NCI-H524 treated with DMSO at 0.1 percent for 48 hours (cell line): ENCODE measurements around the gene ZBTB40.

ENCODE experiments used
- DNase-seq: peaks from one replicate; lab custom pipeline; 2025; lab: John Stamatoyannopoulos, UW

ZBTB40 gene, protein sequence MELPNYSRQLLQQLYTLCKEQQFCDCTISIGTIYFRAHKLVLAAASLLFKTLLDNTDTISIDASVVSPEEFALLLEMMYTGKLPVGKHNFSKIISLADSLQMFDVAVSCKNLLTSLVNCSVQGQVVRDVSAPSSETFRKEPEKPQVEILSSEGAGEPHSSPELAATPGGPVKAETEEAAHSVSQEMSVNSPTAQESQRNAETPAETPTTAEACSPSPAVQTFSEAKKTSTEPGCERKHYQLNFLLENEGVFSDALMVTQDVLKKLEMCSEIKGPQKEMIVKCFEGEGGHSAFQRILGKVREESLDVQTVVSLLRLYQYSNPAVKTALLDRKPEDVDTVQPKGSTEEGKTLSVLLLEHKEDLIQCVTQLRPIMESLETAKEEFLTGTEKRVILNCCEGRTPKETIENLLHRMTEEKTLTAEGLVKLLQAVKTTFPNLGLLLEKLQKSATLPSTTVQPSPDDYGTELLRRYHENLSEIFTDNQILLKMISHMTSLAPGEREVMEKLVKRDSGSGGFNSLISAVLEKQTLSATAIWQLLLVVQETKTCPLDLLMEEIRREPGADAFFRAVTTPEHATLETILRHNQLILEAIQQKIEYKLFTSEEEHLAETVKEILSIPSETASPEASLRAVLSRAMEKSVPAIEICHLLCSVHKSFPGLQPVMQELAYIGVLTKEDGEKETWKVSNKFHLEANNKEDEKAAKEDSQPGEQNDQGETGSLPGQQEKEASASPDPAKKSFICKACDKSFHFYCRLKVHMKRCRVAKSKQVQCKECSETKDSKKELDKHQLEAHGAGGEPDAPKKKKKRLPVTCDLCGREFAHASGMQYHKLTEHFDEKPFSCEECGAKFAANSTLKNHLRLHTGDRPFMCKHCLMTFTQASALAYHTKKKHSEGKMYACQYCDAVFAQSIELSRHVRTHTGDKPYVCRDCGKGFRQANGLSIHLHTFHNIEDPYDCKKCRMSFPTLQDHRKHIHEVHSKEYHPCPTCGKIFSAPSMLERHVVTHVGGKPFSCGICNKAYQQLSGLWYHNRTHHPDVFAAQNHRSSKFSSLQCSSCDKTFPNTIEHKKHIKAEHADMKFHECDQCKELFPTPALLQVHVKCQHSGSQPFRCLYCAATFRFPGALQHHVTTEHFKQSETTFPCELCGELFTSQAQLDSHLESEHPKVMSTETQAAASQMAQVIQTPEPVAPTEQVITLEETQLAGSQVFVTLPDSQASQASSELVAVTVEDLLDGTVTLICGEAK

DNA sequence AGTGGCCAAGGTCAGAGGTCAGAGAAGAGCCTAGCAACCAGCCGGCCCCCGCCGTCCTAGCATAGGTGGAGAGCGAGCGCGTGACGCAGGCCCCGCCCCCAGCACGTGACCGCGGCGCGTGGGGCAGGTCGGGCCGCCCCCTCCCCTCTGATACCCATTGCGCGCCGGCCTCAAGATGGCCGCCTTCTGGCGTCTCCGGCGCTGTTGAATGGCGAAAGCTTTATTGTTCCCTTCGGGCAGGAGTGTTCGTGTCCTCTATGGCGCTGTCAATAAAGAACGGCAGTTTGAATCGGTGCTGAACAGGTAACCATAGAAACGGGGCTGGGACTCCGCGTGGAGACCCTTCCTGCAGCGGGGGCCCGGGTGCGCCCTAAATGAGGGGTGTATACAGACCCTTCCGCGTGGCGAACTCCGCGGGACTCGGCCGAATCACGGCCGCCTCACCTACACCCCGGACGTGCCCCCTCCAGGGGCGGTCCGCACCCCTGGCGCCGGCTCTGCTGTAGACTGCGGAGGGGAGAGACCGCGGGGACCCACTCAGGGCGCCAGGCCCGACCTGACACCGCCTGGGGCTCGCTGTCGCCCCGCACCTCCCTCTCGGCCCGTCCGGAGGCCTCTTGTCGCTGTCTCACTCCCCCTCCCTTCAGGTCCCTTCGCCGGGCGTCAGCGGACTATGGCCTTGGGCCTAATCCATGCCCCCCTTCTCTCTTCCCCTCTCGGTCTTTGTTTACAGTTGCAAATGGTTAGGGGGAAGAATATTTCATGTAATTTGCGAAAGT, at the start of gene ZBTB40:
TSS of gene ZBTB40 (plus strand) at position 150 of the 779 bp plus-strand sequence. CDS start 38,098 bp downstream, outside the sequence.
- peak; percentile 83 for DNase-seq

DNA sequence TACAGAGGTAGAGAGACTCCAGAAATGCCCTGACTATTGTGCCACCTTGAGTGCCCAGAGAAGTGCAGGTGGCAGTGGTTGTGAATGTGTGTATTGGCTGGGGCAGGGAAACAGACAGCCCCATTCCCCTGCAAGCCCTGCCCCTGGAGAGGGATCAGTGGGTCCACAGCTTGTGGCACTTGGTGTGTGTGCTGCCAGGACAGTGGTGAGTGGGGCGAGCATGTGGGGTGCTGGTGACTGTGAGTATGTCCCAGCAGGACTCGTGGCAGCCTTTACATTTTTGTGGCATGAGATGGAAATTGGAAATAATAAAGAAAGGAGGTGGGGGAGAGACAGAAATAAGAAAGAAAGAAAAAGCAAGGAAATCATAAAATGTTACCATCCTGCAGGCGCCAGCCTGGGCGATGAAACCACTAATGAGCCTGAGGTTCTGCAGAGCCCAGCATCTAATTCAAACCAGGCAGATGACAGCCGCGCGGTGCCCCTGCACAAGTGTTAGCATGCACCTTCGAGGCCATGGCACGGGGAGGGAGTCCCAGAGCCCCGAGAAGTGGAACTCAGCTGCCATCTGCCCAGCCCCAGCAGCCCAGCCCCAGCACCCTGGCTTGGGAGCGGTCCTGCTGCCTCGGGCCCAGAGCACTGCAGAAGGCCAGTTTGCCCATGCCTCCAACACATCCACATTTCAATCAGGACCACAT, 49.1 kb upstream of the ZBTB40 start:
- DNase-seq: no peak

DNA sequence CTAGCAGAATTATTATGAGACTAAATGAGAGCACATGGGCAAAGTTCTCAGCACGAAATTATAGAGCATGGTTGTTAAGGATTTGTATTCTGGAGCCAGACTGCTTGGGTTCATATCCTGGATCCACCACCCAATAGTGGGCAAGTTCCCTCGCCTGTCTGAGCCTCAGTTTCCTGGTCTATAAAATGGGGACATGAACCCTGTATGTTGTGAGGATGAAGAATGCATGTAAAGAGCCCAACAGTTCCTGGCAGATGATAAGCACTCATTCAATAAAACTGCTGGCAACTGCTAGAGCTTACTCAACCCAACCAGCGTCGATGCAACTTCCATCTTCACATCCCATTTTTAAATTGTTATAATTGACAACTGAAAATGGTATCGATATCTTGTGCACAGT, 47.2 kb upstream of the ZBTB40 start:
- no peak for DNase-seq

DNA sequence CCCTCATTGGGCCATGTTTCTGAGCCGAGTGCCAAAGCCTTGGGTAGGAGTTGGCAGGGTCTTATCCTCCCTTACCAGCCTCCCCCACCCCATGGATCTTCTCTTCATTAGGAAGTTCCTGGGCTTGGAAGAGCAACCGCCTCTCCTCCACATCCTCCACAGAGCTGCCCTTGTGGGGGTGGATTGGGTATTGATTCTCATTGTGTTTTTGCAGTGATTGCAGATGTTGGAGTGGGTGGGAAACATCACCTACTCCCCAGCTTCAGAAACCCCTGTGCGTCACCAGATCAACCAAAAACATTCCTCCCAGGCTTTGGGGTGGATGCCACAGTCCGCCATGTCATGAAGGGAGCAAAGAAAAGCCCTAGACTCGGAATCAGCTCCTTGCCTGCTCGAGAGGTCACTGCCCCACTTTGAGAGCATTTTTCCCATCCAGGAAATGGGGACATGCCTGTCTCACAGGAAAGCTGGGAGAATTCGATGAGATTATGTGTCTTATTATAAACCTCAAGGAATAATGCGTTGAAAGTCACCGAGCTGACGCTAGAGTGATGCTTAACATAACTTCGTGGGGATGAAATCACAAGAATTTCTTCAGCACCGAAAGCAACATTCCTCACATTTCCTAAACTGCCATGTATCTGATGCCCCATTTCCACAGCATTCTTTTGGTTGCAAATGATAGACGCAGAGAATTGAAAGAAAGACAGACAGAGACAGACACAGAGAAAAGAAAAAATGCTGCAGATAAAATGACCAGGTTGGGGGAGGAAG, 44.7 kb upstream of the ZBTB40 start:
- DNase-seq: no peak

DNA sequence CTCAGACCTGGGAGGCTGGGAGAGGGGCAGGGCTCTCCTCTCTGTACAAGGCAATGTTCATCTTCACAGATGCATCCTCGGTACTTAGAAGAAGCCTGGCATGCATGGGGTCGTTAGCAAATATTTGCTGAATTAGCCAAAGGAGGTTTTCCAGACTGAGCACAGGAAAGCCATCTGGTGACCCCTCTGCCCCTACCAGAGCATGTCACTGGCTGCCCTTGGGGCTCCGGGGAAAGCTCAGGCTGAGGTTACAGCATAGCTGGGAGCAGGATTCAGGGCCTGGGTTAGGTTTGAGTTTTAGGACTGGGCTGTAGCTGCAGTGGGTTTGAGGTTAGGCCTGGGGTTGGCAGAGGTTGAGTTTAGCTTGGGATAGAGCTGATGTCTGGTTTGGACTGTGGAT, 43.4 kb upstream of the ZBTB40 start:
- no peak for DNase-seq

DNA sequence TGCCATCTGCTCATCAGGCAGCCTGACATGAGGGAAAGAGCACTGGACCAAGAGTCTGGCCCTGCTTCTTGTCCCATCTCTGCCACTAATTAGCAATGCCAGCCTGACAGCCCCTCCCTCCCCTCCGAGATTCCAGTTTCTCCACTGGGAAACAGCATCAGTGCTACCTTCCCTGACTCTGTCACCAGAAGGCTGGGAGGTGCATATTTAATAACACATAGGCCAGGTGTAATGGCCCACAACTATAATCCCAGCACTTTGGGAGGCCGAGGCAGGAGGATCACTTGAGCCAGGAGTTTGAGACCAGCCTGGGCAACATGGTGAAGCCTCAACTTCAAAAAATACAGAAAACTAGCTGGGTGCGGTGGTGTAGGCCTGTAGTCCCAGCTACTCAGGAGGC, 41.2 kb upstream of the ZBTB40 start:
- DNase-seq: no peak

DNA sequence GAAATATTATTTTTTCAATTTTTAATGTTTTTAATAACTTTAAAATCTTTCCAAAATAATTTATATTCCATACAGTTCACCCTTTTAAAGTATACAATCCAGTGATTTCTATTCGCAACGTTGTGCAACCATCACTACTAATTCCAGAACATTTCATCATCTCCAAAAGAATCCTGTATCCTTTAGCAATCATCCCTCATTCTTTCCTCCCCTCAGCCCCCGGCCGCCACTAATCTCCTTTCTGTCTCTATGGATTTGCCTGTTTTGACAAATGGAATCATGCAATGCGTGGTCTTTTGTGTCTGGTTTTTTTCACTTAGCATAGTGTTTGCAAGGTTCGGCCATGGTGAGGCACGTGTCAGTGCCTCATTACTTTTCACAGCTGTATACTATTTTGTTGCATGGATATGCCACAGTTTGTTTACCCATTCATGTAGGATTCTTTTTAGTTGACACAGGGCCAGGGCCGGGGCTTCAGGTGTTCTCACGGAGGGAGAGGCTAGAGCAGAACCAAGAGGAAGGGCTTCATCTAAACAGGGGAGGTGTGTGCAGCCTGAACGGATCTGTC, 40.6 kb upstream of the ZBTB40 start:
- DNase-seq: no peak

DNA sequence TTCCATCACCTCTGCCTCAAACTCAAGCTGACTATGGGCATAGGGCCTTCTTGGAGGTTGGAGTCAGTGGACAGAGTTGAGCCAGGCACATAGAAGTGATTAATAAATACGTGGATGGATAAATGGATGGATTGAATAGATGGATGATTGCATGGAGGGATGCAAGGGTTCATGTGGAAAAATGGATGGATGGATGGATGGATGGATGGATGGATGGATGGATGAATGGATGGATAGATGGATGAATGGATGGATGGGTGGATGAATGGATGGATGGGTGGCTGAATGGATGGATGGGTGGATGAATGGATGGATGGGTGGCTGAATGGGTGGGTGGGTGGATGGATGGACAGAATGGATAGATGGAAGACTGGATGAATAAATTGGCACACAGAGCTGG, 40.1 kb upstream of the ZBTB40 start:
- DNase-seq: no peak

DNA sequence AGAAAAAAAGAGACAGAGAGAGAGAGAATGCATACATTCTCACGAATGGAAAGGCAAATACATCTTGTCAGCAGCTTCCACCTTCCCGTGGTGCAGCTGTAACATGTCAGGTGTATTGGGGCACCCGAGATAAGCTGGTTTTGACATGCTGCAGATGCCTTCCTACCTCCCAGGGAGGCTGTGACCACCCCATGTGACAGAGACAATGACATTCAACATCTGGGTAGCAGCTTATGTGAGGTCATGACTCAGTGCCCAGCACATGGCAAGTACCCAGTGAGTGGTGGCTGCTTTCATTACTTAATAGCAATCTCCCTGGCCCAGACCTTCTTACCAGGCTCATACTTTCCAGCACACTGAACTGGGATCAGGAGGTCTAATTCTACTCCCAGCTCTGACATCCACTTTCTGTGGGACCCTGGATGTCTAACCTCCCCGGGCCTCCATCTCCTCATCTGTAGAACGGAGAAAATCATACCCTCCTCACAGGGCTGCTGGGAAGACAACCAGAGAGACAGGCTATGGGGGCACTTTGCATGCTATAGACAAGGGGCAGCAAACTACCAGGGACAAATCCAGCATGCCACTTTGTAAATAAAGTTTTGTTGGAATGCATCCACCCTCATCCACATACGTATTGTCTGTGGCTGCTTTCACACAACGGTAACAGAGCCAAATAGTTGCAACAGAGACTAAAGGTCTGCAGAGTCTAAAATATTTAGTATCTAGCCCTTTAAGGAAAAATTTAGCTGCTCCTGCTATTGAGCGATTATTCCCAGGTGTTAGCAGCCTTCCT, 38.5 kb upstream of the ZBTB40 start:
- no peak for DNase-seq

DNA sequence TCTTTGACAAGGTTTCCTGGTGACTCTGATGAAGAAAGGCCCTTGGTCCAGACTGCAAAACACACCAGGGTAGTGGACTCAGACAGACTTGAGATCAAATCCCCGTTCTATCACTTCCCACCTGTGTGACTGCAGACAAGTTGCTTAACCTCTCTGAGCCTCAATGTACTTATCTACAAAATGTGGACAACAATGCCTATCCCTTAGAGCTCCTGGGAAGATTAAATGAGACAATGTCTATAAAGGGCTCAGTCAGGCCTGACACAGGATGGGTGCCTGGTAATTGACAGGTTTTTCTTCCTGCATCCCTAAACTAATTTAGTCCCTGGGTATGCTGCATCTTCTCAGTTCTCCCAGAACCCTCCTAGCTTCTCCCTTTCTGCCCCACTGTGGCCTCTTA, 37.9 kb upstream of the ZBTB40 start:
- DNase-seq: no peak

DNA sequence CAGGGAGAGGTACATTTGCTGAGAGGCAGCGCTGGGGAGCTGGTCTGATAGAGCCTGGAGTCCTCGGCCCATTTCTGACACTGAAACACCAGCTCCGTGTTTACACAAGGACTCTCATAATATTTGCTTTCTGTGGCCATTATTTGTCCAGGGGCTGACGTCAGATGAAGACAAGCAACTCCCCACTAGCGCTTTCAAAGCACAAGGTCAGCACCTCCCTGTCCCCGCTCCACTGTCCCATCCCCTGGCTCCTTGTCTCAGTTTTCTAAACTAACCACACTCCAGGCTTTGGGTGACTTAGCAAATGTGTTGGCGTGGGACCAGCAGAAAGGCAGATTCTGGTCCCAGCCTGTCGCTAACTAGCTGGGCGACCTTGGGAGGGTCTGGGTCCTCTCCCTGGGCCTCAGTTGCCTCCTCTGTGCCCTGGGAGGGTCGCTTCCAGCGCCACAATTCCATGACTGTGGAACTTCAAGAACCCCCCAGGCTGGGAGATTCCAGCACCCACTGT, 37.4 kb upstream of the ZBTB40 start:
- DNase-seq: no peak

DNA sequence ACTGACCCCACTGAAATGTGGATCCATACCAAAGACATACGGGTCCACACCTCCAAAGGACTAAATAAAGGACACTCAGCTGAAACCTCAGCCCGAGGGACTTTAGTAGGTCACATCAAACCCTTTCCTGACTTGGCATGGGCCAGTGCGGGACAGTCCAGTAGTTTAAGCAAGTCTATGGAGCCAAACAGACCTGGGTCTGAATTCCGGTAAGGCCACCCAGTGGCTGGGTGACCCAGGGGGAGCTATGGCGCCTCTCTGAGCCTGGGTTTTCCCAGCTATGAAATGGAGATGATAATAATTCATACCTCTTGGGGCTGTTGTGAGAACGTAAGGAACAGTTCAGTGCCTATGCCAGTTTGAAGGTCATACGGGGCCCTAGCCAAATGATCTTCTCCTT, 36.2 kb upstream of the ZBTB40 start:
- DNase-seq: no peak

DNA sequence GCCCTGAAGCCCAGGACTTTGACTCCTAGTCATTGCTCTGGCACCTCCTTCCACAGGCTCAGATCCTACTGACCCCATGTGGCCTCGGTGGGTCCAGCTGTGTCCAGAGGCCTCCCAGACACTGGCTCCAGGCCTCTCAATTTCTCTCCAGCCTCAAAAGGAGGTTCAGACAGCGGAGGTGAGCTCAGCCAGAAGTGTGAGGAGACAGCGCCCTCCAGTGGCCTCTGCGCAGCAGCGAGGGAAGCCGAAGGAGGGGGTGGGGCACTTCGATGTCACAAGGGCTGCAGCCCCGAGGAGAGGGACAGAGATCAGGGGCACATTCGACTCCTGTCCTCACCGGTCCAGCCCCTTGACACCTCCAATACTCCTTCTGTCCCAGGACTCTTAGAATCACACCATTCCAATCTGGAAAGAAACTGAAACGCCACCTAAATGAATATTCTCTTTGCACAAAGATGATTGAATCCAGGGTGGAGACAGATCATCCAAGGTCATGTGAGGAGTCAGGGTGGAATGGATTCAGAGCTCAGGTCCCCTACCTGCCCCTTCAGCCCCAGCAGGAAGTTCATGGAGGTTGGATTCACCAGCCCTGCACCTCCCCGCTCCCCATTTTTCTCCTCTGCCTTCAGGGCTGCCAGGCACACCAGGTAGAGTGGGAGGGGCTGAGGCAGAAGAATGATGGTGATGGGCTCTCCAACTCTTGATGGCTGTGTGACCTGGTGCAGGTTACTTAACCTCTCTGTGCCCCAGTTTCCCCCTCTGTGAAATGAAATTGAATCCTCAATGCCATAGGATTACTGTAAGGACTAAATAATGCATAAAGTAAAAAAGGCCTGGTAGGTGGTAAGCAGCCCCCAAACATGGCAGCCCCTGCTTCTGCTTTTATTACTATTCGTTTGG, 34.8 kb upstream of the ZBTB40 start:
- no peak for DNase-seq

DNA sequence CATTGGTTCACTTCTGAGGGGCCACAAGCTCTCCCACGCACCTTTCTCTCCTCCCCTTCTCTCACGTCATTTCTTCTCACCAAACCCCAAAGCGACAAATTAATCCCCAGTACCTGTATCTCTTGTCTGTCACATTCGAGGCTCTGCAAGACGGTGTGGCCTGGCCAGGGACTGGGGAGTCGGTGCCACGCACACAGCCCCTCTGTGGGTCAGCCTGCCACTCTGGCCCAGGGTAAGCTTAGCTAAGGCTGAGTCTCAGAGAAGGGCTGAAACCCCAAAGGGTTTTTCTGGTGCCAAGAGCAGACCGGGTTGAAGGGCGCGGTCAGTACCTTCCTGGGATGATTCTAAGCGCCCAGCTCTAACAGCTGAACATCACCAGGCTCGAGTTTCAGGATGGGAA, 34.2 kb upstream of the ZBTB40 start:
- no peak for DNase-seq

DNA sequence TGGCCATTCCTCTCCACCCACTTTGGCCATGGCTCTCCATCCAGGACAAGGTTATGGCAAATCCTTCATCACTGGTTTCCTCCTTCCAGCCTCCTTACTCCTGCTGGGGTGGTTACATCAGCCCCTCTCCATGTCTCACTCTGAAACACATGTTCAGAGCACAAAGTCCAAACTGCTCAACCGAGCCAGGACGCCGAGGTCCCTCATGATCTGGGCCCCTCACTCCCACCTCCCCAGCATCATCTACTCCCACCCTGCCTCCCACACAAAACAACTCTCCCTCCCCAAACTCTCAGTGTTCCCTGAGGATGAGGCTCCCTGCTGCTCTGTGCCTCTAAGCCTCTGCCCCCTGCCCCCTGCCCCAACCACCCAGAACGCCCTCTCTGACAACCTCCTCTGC, 33.3 kb upstream of the ZBTB40 start:
- DNase-seq: no peak

DNA sequence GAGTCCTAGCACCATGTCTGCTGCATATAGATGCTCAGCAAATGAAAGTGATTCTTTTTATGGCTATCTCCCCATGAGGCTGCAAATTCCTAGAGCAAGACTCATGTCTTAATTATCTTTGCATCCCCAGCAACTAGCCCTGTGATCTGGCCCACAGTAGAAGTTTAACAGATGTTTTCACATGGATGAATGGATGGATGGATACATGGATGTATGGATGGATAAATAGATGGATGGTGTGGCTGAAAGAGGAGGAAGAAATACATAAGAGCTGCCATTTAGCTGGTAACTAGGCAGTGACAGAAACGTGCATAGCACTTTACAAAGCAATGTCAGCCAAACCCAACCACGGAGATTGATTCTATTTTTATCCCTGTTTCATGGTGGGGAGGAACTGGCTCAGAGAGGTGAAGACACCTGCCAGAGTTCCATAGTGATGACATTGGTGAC, 32.7 kb upstream of the ZBTB40 start:
- DNase-seq: no peak

DNA sequence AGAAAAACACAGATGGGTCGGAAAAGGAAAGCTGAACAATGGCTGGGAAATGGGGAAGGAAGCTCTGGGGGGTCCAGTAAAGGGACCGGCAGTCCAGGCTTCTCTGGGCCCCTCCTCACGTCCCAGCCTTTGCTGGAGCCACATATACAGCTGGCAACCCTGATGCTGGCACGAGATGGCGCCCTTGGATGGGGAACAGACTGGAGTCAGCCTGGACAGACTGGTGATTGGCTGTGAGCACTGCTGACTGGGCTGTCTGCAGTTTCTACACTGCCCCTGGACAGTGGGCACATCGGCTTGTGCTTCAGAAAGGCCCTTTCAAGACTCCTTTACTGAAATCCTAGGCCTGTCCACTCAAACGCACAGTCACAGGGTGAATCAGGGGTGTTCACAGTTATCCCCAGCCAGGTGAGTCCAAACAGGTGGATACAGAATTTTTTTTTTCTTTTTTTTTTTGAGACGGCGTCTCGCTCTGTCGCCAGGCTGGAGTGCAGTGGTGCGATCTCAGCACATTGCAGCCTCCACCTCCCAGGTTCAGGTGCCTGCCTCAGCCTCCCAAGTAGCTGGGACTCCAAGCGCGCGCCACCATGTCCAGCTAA, 31.1 kb upstream of the ZBTB40 start:
- no peak for DNase-seq
